Hepatocyte (in vitro differentiated cells): ENCODE data around the gene MEIG1.

Experiments
- CTCF ChIP-seq: fragments of 200-600 bp; sonication (generic); IDR thresholded peaks from 2 replicates; pipeline ENCODE4 v1.5.1; 2016; ENCODE audit warnings: antibody characterized with exemption, mild to moderate bottlenecking; ENCODE audit not compliant: poor library complexity
- EZH2 ChIP-seq: fragments of 200-600 bp; sonication (generic); IDR thresholded peaks from 2 replicates; pipeline ENCODE4 v1.6.1; 2016; ENCODE audit warnings: antibody characterized with exemption, mild to moderate bottlenecking, borderline replicate concordance
- EZH2phosphoT487 ChIP-seq: fragments of 200-600 bp; sonication (generic); IDR thresholded peaks from one replicate; pipeline ENCODE4 v1.6.1; 2018; ENCODE audit warnings: antibody characterized with exemption, mild to moderate bottlenecking, low read depth, moderate library complexity; ENCODE audit not compliant: unreplicated experiment, severe bottlenecking

DNA sequence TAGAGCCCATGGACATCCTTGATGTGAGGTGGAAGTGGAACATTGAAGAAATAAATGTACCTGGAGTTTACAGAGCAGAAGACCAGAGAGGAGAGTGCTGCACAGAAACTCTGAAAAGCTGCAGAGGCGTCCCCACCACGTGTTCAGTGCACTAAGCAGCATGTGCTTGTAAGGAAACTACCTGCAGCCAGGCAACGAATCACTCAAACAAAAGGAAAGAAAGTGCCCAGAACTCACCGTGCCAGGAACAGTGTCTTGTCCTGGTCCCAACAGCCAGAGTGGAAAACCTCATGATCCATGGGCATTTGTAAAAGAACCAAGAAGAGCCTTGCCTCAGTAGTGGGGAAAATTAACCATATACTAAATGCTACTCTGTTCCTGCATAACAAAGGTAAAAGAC is 48.2 kb upstream of the MEIG1 start:
- TF ChIP-seq CTCF (no peak), EZH2 (no peak), EZH2phosphoT487 (no peak)
